ENCODE data around the gene TBC1D22A. TPM values are rescaled to one million over a fixed set of nuclear protein-coding genes. Genes with fewer than 3 reads are reported as not detected.

TBC1D22A gene
- total and polyA plus RNA-seq, 2 experiments from 2014 or later: 16.6 to 18.5 TPM

DNA sequence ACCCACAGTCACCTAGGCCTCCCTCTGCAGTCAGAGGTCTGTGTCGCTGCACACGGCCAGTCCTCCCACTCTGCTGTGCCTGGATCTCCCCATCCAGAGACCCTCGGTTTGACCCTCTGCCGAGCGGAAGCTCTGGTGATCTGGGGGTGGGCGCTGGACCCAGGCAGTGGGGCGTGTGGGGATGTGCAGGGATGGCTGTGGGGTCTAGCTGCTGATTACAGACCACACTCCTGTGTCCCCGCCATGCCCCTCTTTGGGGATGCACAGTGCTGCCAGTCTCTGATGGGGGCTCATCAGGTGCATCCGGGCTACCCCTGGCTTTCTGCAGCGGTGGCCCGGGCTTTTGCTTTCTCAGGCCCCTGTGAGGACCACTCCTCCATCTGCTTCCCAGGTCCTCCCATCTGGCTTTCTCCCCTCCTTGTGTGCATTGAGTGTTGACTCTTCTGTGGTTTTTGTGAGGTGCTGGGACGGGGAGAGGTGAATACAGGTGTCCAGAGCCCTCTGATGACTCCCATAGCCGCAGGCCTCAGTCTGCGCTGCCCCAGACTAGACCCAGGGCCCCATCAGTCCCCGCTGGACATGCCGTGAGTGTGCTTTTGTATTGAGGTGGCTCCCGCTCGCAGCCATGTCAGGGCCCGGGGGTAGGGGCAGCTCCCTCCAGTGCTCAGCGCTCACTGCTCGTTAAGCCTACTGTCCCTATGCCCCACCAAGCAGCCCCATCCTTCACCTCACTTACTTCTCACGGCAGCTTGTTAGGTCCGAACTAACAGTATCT is 251.6 kb downstream of the TBC1D22A start:
- Histone ChIP-seq H3K27me3 (no peaks in the 10 kb centered on the region), H3K9me3 (ENCODE audit: low read depth) (no peaks in the 10 kb centered on the region), H3K27ac (no peak overlapping the region), H3K36me3 (no peaks in the 10 kb centered on the region), H3K4me1 (ENCODE audit: low read depth) (no peaks in the 10 kb centered on the region), H3K4me3 (no peak overlapping the region)
- no peak for TF ChIP-seq CTCF (IDR thresholded peaks at IDR 0.05; ENCODE audit: low read depth, low read length)
- no peak for DNase-seq (ENCODE audit: low read depth in 1 of 2, low spot score in 1 of 2)

DNA sequence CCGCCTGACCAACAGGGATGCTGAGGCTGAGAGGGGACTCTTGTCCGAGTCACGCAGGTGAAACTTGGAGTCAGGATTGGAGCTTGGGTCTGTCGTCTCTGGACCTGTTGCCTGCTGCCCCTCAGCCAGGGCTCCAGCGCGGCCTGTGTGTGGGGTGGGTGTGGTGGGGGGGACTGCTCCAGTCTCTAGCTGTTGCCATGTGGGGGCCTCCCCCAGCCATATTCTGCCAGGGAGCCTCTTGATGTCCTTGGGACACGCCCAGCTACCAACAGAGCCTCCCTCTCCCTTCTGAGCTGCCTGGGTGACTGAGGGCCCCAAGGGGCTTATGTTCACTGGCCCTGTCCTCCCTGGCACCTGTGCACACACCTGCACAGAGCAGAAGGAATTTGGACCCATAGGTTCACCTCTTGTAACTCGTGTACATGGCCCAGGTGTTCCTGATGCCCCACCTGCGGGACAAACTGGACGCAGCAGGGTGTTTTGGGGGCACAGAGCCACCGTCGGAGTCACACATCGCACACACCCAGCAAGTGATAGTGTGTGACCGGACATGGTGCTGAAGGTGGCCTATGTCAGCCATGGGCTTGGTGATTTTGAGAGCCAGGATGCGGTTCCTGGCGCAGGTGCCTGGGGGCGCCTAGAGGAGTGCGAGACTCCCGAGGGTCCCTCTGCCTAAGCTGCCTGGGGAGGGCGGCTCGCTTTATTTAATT is 252.3 kb downstream of the TBC1D22A start:
- no peaks in the 10 kb centered on the region for H3K4me1 ChIP-seq (ENCODE audit: low read depth)
- H3K4me3 ChIP-seq: no peak overlapping the region
- no peaks in the 10 kb centered on the region for H3K27me3 ChIP-seq
- no peaks in the 10 kb centered on the region for H3K36me3 ChIP-seq
- H3K27ac ChIP-seq: no peak overlapping the region
- TF ChIP-seq CTCF (IDR thresholded peaks at IDR 0.05; ENCODE audit: low read depth, low read length): no peak
- no peaks in the 10 kb centered on the region for H3K9me3 ChIP-seq (ENCODE audit: low read depth)
- DNase-seq (ENCODE audit: low read depth in 1 of 2, low spot score in 1 of 2): no peak

DNA sequence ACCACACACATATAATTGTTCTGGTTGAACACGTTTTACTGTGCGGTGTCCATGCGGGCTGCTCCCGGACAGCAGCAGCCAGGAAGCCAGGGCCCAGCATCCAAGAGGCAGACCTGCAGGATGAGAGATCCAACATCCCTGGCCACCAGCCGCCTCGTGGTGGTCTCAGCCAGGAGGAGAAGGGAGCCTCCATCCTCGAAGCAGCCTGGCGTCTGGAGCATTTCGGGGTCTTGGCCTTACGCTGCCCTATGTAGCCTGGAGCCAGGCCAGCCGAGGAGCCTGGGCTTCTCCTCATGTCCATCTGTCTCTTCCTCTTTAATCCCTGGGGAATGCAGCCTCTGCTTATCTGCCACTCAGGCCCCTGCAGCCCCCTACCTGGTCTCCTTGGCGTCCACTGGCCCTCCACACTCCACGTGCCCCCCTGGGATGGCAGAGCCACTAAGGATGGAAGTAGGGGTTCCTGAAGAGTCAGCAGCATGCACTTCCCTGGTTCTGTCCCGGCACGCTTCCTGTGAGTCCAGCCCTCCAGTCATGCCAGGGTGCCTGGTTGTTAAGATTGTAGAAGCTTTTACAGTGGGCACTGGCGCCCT is 253.2 kb downstream of the TBC1D22A start:
- Histone ChIP-seq H3K9me3 (ENCODE audit: low read depth) (no peaks in the 10 kb centered on the region), H3K4me3 (no peak overlapping the region), H3K27ac (no peak overlapping the region), H3K27me3 (no peaks in the 10 kb centered on the region), H3K36me3 (no peaks in the 10 kb centered on the region), H3K4me1 (ENCODE audit: low read depth) (no peaks in the 10 kb centered on the region)
- DNase-seq (ENCODE audit: low read depth in 1 of 2, low spot score in 1 of 2): no peak
- TF ChIP-seq CTCF (IDR thresholded peaks at IDR 0.05; ENCODE audit: low read depth, low read length): no peak

DNA sequence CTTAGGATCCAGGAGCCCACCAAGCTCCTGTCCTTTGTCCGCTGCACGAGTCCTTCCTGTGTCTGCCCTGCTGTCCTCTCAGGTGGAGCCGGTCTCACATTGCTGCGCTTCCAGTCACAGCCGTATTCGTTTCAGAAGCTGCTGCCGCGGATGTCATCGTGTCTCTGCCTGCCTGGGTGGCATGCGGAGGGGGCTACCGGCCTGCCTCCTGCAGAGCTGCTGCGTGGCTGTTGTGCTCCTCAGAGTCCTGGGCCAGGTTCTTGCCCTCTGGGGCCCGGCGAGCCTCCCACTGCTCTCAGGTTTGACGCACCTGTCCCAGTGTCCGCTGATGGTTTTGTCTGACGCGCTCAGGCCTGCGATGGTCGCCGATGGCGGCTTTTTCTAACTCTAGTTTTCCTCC is 254.2 kb downstream of the TBC1D22A start:
- Histone ChIP-seq H3K27me3 (no peaks in the 10 kb centered on the region), H3K36me3 (no peaks in the 10 kb centered on the region), H3K4me3 (no peak overlapping the region), H3K4me1 (ENCODE audit: low read depth) (no peaks in the 10 kb centered on the region), H3K9me3 (ENCODE audit: low read depth) (no peaks in the 10 kb centered on the region), H3K27ac (no peak overlapping the region)
- TF ChIP-seq CTCF (IDR thresholded peaks at IDR 0.05; ENCODE audit: low read depth, low read length): no peak
- DNase-seq (ENCODE audit: low read depth in 1 of 2, low spot score in 1 of 2): no peak

GRCh38 chr22:47017245-47017644 is 254.8 kb downstream of the TBC1D22A start:
- TF ChIP-seq CTCF (IDR thresholded peaks at IDR 0.05; ENCODE audit: low read depth, low read length): no peak
- no peak for DNase-seq (ENCODE audit: low read depth in 1 of 2, low spot score in 1 of 2)
- Histone ChIP-seq H3K36me3 (no peaks in the 10 kb centered on the region), H3K27ac (no peak overlapping the region), H3K9me3 (ENCODE audit: low read depth) (no peaks in the 10 kb centered on the region), H3K27me3 (no peaks in the 10 kb centered on the region), H3K4me3 (no peak overlapping the region), H3K4me1 (ENCODE audit: low read depth) (no peaks in the 10 kb centered on the region)

Data from cardiac muscle cell (in vitro differentiated cells and primary cell).